GM18867 (cell line): ENCODE measurements around the gene INTS6L.
"Not testable (repeated sequence)": the region's sequence is repeated elsewhere in the genome, so short reads cannot be mapped to it uniquely, and the experiment has no call there.

Experiments
- ATAC-seq: cut with Tn5 transposase; IDR thresholded peaks from one replicate; pipeline ENCODE4 v1.9.1; 2021; ENCODE audit warnings: mild to moderate bottlenecking, moderate library complexity; ENCODE audit not compliant: unreplicated experiment

Gene INTS6L

GRCh38 chrX:135596495-135596894 is 76.0 kb downstream of the INTS6L start:
- peak; percentile 61 for ATAC-seq

- ATAC-seq: no peak
Measured at GRCh38 chrX:135605906-135606305, 85.4 kb downstream of the INTS6L start.

GRCh38 chrX:135624408-135625204 is 104.1 kb downstream of the INTS6L start:
- ATAC-seq: not testable (repeated sequence)

- ATAC-seq: no peak
Measured at GRCh38 chrX:135625995-135626394, 105.5 kb downstream of the INTS6L start.

- no peak for ATAC-seq
Measured at GRCh38 chrX:135629342-135629741, 108.9 kb downstream of the INTS6L start.
